ENCODE results near the gene MUC13. TPM values are rescaled to one million over a fixed set of nuclear protein-coding genes. Genes with fewer than 3 reads are reported as not detected.

The MUC13 gene
- total RNA-seq, 1 experiment from 2014 or later, result not detected

- H3K27me3 Mint-ChIP-seq (ENCODE audit: low read depth), result no peaks in the 10 kb centered on the region; the same call in 1 of the 2 replicates
- no peak overlapping the region for H2AFZ ChIP-seq (ENCODE audit: low read length)
- no peak for DNase-seq
- H3K27ac ChIP-seq (ENCODE audit: insufficient read length, low read depth, low read length), result no peak overlapping the region
- no peak overlapping the region for H4K8ac ChIP-seq (replicated peaks; ENCODE audit: insufficient read length, low read depth, low read length)
- no peak overlapping the region for H4K5ac ChIP-seq (ENCODE audit: insufficient read length, low read depth, low read length)
- H2BK120ac ChIP-seq (ENCODE audit: low read depth, low read length, poor library complexity, severe bottlenecking), result no peak overlapping the region
- H2BK15ac ChIP-seq (ENCODE audit: low read depth, low read length), result no peak overlapping the region
- H3K14ac ChIP-seq (ENCODE audit: insufficient read depth, low read length), result no peak overlapping the region
- H3K23ac ChIP-seq (ENCODE audit: insufficient read length, low read depth, low read length), result no peak overlapping the region
- H3K4me1 ChIP-seq (ENCODE audit: insufficient read depth, low read length), result no peaks in the 10 kb centered on the region
- no peak overlapping the region for H2BK5ac ChIP-seq (ENCODE audit: insufficient read length, low read length)
- no peak overlapping the region for H3K4me2 ChIP-seq (ENCODE audit: insufficient read depth, insufficient read length, low read length)
- no CpG with 5 or more reads among the region's 2 CpGs for WGBS (ENCODE audit: extremely low coverage, insufficient read length, low lambda C conversion rate)
- H3K36me3 Mint-ChIP-seq (ENCODE audit: insufficient read depth in 1 of 3, low read depth in 3 of 3), result no peaks in the 10 kb centered on the region
- no peaks in the 10 kb centered on the region for H3K9me3 Mint-ChIP-seq
- no peaks in the 10 kb centered on the region for H3K79me2 ChIP-seq (ENCODE audit: insufficient read depth, low read length)
- H4K20me1 ChIP-seq (ENCODE audit: control insufficient read depth, insufficient read depth, insufficient read length), result no peaks in the 10 kb centered on the region
- no peaks in the 10 kb centered on the region for H3K9me3 ChIP-seq (ENCODE audit: control insufficient read depth, low read depth, low read length)
- H2BK12ac ChIP-seq (ENCODE audit: insufficient read length, low read depth, low read length), result no peak overlapping the region
- no peak for TF ChIP-seq CTCF (conservative IDR thresholded peaks at IDR 0.05)
- no peak overlapping the region for H2AK5ac ChIP-seq (ENCODE audit: insufficient read length, low read length)
- no peak overlapping the region for H4K91ac ChIP-seq (ENCODE audit: insufficient read length, low read depth, low read length)
- H3K27me3 ChIP-seq (ENCODE audit: insufficient read depth, low read length), result no peaks in the 10 kb centered on the region
- H3K18ac ChIP-seq (ENCODE audit: insufficient read length, low read depth, low read length), result no peak overlapping the region
- H3K4me3 Mint-ChIP-seq, result no peak overlapping the region
- H3K79me1 ChIP-seq (ENCODE audit: insufficient read depth, low read depth, low read length, poor library complexity, severe bottlenecking), result no peaks in the 10 kb centered on the region
- H3K27ac Mint-ChIP-seq, result no peak overlapping the region
- no peak overlapping the region for H3K56ac ChIP-seq (ENCODE audit: insufficient read length, low read depth, low read length)
- no peak overlapping the region for H3T11ph ChIP-seq (ENCODE audit: low read length)
- no peak overlapping the region for H3K4ac ChIP-seq (ENCODE audit: low read depth, low read length)
- no peaks in the 10 kb centered on the region for H3K23me2 ChIP-seq (ENCODE audit: insufficient read length, low read depth, low read length, poor library complexity, severe bottlenecking)
- H3K4me1 Mint-ChIP-seq, result no peaks in the 10 kb centered on the region
- no peak overlapping the region for H2BK20ac ChIP-seq (ENCODE audit: low read depth, low read length, poor library complexity, severe bottlenecking)
- no peak overlapping the region for H3K9ac ChIP-seq (ENCODE audit: extremely low read depth, insufficient read length, low read length)
Measured at GRCh38 chr3:124924741-124925140, 9.8 kb downstream of the MUC13 start.
